Measurements from ENCODE around the gene ARHGAP15.

DNA sequence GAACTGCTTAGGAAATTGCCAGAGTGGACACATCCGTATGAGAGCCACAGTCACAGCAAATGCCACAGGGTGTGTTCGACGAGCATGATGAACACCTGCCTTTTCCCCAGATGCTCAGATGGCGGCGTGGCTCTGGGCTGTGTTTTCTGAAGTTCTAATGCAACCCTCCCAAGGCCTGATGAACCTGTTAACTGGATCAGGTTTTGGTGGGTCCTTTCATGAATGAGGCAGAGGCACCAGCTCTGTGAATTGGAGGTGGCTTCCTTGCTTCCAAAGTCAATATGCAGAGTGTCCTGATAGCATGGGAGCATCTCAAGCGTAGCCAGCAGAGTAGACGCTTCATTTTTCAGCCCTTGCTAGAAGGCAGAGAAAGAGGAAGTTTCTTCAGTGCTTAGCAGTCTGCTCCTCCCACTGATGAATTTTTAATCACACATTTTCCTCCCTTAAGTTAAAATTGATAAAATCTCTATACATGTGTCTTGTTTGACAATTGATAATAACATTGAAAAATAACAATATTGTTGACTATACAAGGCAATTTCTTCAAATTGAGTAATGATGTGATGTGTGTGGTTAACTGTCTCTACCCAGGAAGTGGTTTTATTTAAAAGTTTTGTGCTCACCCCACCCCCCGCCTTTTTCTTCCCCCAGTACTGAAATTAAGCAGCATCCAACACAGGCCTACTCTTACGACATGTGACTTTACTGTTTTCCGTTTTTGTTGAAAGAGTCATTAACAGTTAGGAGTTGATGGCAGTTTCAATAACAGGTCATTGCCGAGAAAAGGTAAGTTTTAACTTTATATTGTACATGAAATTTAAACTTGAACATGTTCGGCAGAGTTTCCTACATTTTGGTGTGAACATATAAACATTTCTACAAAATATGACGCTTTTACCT is at the start of gene ARHGAP15:
- no peak for TF ChIP-seq CTCF (IDR thresholded peaks at IDR 0.05; ENCODE audit: low read depth, low read length, poor library complexity, severe bottlenecking)
- TF ChIP-seq EZH2phosphoT487 (IDR thresholded peaks at IDR 0.05; ENCODE audit: borderline replicate concordance, low read length): no peak
